ENCODE data around the gene MYOM3.
A peak's percentile ranks its signal among the peaks of the same experiment; 100 is the strongest.

The MYOM3 gene

GRCh38 chr1:24111996-24112779 lies at the start of gene MYOM3:
Gene MYOM3, minus strand, starts transcription at chr1:24112135. Its CDS starts 3,499 bp downstream, at chr1:24108636.
- no peak for DNase-seq

- DNase-seq = no peak
Measured at GRCh38 chr1:24161270-24161669, 49.3 kb upstream of the MYOM3 start.

- no peak for DNase-seq
Measured at GRCh38 chr1:24159366-24159765, 47.4 kb upstream of the MYOM3 start.

- no peak for DNase-seq
Measured at GRCh38 chr1:24157918-24158481, 46.1 kb upstream of the MYOM3 start.

GRCh38 chr1:24156542-24157260 lies 44.8 kb upstream of the MYOM3 start:
- DNase-seq = no peak

GRCh38 chr1:24155011-24155782 lies 43.3 kb upstream of the MYOM3 start:
- DNase-seq = no peak

- no peak for DNase-seq
Measured at GRCh38 chr1:24154215-24154614, 42.3 kb upstream of the MYOM3 start.

- DNase-seq = no peak
Measured at GRCh38 chr1:24152631-24153494, 40.9 kb upstream of the MYOM3 start.

- peak; percentile 91 for DNase-seq
Measured at GRCh38 chr1:24151175-24151533, 39.2 kb upstream of the MYOM3 start.

- DNase-seq = peak; percentile 73
Measured at GRCh38 chr1:24150234-24151174, 38.6 kb upstream of the MYOM3 start.

GRCh38 chr1:24149866-24150233 lies 37.9 kb upstream of the MYOM3 start:
- no peak for DNase-seq

GRCh38 chr1:24147816-24148215 lies 35.9 kb upstream of the MYOM3 start:
- no peak for DNase-seq

- no peak for DNase-seq
Measured at GRCh38 chr1:24147194-24147593, 35.3 kb upstream of the MYOM3 start.

- DNase-seq = no peak
Measured at GRCh38 chr1:24142546-24143534, 30.9 kb upstream of the MYOM3 start, which contains the start of gene IL22RA1. Gene IL22RA1, minus strand, starts transcription at chr1:24143140. Its CDS starts 58 bp downstream, at chr1:24143082.

- no peak for DNase-seq
Measured at GRCh38 chr1:24141311-24141997, 29.5 kb upstream of the MYOM3 start.

GRCh38 chr1:24140741-24141181 lies 28.8 kb upstream of the MYOM3 start:
- DNase-seq = no peak

- no peak for DNase-seq
Measured at GRCh38 chr1:24139841-24140425, 28.0 kb upstream of the MYOM3 start.

- DNase-seq = no peak
Measured at GRCh38 chr1:24139222-24139489, 27.2 kb upstream of the MYOM3 start.
